Activated CD8-positive, alpha-beta memory T cell treated with anti-CD3 and anti-CD28 coated beads for 48 hours (primary cell): Measurements from ENCODE around the gene PAM.
A peak's percentile ranks its signal among the peaks of the same experiment; 100 is the strongest.

ENCODE experiments used
- DNase-seq, 3 experiments: peaks; one replicate each; pipeline ENCODE4 v3.0.0-alpha.2; 2020; ENCODE audit warnings: low read depth in 2 of 3, low spot score in 2 of 3

The PAM gene

DNA sequence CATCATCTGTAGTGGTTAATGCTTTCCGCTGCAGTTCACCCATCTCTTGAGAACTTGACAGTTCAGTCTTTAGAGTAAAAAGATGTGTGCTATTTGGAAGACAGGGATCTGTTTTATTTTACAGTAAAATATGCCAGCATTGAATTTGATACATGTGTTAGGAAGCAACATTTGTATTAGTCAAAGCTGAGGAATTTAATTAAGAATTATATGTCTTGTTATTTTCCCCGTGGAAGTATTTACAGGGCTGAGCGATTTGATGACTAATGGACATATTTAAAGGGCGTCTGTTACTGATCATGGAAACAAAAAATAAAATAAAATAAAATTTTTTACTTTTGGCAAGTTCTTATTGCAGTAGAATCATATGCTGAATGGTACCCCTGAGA, 101.3 kb downstream of the PAM start:
- DNase-seq: no peak

- no peak for DNase-seq
These were observed 102.1 kb downstream of the PAM start for GRCh38 chr5:102857076-102857818.

- no peak for DNase-seq
These were observed 103.1 kb downstream of the PAM start for GRCh38 chr5:102858221-102858620.

GRCh38 chr5:102858808-102859207, 103.7 kb downstream of the PAM start:
- DNase-seq: no peak

GRCh38 chr5:102860035-102860434, 104.9 kb downstream of the PAM start:
- no peak for DNase-seq

- no peak for DNase-seq
These were observed 108.0 kb downstream of the PAM start for GRCh38 chr5:102863058-102863457.

DNA sequence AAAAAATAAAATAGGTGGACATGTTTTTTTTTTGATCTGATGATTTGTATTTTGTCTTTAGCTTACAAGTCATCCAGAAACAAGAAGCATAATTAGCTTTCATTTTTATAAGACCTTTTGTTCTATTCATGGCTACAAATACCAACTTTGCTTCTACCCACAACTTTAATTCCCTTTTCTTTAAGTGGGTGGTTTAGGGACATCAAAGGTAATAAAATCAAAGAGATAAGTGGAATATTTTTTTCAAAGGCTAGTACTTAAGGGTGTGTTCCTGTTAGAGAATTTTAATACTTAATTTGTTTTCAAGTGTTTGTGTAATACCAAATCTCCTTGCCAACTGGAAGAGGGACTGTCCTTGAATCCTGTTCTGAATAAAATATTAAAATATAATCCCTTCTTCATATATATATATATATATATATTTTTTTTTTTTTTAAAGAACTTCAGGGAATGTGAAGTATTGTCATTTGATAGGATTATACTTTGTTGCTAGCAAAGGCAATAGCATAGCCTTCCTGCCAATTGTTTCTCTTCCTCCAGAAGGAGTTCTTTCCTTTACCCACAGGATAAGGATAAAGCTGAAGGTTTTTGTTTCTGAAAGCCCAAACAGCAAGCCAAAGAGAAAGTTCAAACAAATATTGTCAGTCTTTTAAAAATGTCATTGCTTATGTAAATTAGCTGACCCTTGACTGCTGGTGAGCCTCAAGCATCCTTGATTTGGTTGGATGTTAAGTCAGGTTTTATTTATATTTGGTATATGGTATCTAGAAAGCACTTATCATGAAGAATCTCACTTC, 108.9 kb downstream of the PAM start:
- DNase-seq: no peak

- no peak for DNase-seq
These were observed 110.0 kb downstream of the PAM start for GRCh38 chr5:102865171-102865509.

- DNase-seq: peak in 2 of 3 experiments; percentile 7 to 39
These were observed 110.6 kb downstream of the PAM start for GRCh38 chr5:102865510-102866236.

DNA sequence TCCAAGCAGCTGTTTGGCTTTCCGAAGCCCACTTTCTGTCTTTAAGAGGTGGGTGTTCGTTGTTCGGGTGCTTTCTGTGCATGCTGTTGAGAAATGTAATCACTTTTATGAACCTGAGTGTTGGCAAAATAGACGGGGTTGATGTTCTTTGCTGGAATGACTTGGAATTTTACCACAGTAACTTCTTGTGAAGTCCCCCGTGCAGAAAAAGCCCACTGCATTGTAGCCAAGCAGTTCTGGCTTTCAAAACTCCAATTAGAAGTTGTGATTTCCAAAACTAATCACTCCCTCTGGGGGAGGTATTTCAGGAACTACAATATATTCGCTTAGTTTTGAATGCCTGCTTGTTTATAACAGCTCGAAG, 111.1 kb downstream of the PAM start:
- DNase-seq: no peak

GRCh38 chr5:102867992-102868662, 113.0 kb downstream of the PAM start:
- DNase-seq: no peak

DNA sequence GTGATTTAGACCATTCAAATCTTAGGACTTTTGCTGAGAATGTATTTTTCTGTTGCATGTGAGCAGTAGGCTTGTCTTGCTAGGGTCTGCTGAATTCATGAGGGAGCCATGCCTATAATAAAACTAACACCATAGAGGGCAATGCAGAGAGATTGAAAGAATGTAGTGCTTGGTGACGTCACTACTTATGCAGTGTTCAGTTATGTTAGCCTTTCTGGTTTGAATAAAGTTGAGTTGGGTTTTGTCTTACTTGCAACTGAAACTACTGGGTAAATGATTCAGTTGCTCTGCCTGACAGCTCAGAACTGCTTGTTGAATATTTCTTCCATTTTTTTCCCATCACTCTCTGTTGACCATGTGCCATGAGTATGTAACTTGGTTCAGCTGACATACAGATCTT, 114.1 kb downstream of the PAM start:
- no peak for DNase-seq

DNA sequence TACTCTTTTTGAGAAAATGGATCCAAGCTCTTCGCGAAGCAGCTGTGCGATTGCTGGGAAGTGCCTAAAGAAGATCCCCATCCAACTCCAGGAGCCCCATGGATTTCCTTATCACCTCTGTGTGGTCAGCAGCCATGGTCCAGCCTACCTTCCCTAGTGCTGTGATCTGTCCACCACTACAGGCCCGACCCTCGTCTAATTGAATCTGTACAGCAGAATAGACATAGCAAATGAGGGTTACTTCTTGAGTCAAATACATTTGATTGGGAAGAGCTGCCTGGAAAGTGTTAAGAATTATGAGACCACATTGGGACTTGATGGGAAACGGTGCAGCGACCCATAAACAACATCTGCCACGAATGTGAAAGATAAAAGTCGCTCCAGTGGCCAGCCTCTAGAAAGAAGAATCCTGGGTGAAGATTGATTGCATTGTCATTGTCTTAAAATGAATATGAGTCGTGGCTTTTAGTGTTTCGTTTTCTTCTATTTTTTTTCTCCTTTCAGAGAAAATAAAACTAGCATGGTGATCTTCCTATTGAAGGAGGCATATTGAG, 118.4 kb downstream of the PAM start:
- DNase-seq: no peak

GRCh38 chr5:102874054-102874453, 118.9 kb downstream of the PAM start:
- DNase-seq: no peak

- DNase-seq: no peak
These were observed 120.6 kb downstream of the PAM start for GRCh38 chr5:102875721-102876123.

DNA sequence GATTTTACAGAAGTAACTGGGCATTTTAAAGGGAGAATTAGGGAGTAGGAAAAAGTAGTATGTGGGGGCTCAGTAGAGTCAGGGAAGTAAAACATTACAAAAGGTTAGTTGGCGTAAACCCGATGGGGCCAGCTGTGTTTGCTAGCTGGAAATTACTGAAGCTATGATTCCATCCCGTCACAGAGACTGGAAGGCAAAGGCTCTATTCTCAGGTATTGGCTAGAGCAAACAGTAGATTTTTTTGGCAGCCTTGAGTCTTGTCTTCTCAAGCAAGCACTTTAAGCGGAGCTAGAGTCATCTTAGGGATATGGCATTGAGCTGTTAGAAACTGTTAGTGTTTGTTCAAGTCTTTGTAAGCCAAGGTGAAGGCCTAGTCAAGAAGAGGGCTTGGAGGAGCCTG, 121.5 kb downstream of the PAM start:
- DNase-seq: no peak

DNA sequence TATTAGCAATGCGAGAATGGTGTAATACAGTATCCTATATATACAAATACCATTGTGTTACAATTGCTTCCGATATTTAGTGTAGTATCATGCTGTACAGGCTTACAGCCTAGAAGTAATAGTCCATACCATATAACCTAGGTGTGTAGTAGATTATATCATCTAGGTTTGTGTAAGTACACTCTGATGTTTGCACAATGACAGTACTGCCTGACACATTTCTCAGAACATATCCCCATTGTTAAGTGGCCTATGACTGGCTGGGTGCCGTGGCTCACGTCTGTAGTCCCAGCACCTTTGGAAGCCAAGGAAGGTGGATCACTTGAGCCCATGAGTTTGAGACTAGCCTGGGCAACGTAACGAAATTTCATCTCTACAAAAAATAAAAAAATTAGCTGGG, 124.6 kb downstream of the PAM start:
- no peak for DNase-seq

GRCh38 chr5:102886586-102886985, 131.5 kb downstream of the PAM start:
- no peak for DNase-seq

- DNase-seq: no peak
These were observed 133.4 kb downstream of the PAM start for GRCh38 chr5:102888483-102888882.

- no peak for DNase-seq
These were observed 133.9 kb downstream of the PAM start for GRCh38 chr5:102889033-102889432.

DNA sequence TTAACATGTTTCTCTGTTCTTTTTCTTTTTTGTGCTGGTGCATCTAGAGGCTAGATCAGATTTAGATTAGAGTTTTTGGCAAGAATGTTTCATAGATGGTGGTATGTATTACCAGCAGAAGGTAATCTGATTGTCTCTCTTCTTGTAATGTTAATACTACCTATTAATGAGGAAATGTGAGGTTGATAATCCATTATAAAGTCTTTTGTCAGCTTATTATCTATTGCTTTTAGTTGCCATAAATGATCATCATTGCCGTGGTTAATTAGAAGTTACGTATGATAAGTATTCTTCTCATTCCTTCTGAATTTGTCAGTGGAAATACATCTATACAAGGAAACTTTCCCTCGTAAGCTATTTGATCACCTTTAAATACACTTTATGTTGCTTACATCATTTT, 135.0 kb downstream of the PAM start:
- DNase-seq: no peak
